Mesenteric fat pad (tissue), 1 donor: Measurements from ENCODE around the gene GDF10. TPM values are rescaled to one million over a fixed set of nuclear protein-coding genes. Genes with fewer than 3 reads are reported as not detected.

Experiments
- DNase-seq: peaks from one replicate; pipeline ENCODE4 v3.0.0-alpha.2; 2020; ENCODE audit warnings: low spot score
- total RNA-seq: library from RNA; stranded (reverse); fragmentation: NEBNext Ultra II Directional; extraction: Animal tissue kit (Norgen Biotek cat#: 25700); gene quantifications from one replicate; pipeline ENCODE4 v1.2.1, GENCODE V29; 2021
- donor health status: DM: yes; HTN: yes; CAD: no.

GDF10 gene
- total RNA-seq, 1 donor from 2014 or later: 0.26 TPM

- DNase-seq: no peak
Measured at GRCh38 chr10:47311932-47312662, 12.1 kb downstream of the GDF10 start.

DNA sequence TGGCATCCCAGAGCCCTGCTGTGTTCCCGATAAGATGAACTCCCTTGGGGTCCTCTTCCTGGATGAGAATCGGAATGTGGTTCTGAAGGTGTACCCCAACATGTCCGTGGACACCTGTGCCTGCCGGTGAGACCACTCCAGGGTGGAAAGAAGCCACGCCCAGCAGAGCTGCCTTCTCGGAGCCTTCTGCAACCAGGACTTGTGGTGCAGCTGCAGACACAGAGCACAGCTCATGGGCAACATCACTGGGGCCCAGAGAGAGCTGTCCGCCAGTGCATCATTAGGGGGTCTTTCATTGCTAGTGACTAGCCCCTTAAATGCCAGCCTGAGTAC, 12.6 kb downstream of the GDF10 start:
- no peak for DNase-seq

DNA sequence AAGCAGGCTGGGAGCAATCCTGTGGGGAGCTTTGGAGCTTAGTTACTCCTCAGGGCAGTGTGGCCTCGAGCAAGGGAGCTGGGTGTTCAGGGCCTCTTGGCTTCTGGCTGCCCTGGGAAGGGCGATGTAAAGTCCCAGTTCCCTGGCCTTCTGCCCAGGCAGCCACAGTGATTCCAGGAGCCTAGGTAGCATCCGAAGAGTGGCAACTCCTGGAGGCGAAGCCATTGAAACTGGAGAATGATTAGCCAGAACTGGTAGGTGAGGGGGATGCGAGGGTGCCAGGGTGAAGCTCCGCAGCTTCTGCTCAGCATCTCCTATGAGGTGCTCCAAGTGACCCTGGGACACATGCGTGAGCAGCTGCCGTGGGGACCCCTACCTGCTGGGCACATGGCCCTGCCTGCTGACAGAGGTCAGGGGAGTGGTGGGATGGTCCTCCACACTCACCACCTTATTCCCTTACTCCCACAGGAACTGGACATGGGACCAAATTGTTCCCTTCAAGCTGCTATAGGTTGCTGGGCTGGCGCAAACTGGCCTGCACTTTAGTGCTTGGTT, 14.5 kb downstream of the GDF10 start:
- DNase-seq: no peak

GRCh38 chr10:47315421-47315820, 15.4 kb downstream of the GDF10 start:
- DNase-seq: no peak

GRCh38 chr10:47316131-47316530, 16.1 kb downstream of the GDF10 start:
- DNase-seq: peak; percentile 76

DNA sequence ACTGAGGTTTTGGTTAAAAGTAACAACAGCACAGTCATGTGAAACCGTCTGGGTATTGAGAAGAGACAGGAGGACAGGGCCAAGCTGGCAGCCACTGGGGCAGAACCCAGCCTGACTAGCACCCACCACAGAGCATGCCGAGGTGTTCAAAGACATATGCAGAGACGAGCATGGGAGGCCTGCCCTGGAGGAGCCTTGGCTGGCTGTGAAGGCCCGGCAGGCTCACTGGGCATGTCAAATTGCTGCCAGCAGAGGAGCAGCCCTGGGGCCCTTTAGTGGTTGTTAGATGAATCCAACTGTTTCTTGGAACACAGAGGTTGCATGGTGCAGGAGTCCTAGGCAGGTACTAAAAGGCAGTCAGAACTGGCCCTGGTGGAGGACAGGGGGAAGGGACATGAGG, 17.3 kb downstream of the GDF10 start:
- peak; percentile 65 for DNase-seq

- peak; percentile 51 for DNase-seq
Measured at GRCh38 chr10:47318706-47319105, 18.7 kb downstream of the GDF10 start.

DNA sequence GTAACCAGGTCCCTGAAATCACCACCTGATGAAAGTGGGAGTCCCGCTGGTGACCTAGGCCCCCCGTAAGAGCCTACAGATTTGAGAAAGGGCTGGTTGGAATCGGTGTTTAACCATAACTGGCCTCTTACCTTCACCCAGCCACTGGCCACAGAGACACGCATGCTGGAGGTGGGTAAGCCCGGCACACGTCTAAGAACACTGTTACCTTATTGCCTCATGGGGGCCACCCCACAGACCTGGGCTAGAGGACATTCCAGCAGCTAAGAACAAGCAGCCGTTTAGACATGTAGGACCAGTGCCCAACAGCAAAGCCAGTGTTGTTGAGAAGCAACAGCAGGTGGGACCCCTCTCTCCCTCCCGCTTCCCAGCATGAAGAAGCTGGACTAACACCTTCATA, 19.8 kb downstream of the GDF10 start:
- peak; percentile 51 for DNase-seq

DNA sequence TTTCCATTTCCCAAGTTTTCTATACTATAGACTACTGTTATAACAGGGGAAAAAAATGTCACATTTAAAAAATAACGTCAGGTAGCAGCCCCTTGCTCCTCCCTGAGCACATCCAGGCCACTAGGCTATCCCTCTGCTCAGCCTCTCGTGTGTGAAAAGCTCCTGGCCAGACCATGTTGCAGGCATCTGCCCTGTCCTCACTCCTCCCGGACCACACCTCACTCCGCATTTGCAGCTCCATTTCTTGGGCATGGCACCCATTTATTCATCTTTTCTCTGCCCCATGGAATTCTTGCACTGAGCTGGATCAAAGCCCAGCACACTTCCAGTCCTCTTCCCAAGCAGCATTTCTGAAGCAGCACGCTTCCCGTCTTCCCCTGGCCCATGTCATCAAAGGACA, 20.8 kb downstream of the GDF10 start:
- peak; percentile 37 for DNase-seq

DNA sequence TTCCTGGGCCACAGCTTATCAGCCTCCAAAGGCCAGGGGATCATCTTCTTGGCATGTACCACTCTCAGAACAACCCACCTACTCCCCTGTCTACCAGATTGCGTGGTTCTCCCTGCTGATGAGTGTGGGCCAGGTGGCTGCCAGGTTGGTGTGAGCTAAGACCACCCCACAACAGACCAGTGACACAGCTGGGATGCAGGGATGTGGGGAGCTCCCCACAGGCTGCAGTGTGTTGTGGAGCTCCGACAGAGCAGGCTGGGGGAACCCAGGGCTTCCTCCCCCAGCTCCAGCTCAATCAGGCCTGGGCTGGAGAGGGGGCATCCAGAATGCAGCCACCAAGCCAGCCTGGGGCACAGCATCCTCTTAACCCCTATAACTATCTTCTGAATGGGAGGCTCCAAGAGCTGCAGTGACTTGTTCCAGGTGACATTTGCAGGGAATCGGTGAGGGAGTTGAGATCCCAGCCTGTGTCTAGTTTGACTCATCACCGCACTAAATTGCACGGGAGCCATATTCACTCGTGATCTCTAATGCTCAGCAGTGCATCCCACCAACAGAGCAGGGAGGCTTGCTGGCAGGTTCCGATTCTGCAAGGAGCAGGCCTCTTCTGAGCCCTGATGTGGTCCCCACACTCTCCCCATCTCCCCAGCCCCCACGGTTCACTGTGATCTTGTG, 21.7 kb downstream of the GDF10 start:
- peak; percentile 67 for DNase-seq

- DNase-seq: peak; percentile 87
Measured at GRCh38 chr10:47322300-47323061, 22.5 kb downstream of the GDF10 start, which contains the start of gene GDF2. Gene GDF2, plus strand, starts transcription at chr10:47322454. Its CDS starts 215 bp downstream, at chr10:47322669.

DNA sequence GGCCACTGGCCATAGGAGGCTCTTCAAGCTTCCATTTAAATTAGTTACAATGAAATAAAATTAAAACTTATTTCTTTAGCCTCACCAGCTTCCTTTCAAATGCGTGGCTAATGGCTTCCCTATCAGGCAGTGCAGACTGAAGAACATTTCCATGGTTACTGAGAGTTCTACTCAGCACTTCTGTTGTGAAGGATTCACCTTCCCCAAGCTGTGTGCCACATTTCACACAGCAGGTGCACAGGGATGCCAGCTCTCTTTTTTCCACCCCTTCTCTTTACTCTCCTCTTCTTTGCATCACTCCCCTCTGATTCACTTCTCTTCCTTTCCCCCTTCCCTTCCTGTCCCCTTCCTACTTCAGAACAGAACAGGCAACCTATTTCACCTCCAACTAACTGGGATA, 23.1 kb downstream of the GDF10 start:
- DNase-seq: no peak

GRCh38 chr10:47323636-47324296, 23.8 kb downstream of the GDF10 start:
- DNase-seq: no peak

DNA sequence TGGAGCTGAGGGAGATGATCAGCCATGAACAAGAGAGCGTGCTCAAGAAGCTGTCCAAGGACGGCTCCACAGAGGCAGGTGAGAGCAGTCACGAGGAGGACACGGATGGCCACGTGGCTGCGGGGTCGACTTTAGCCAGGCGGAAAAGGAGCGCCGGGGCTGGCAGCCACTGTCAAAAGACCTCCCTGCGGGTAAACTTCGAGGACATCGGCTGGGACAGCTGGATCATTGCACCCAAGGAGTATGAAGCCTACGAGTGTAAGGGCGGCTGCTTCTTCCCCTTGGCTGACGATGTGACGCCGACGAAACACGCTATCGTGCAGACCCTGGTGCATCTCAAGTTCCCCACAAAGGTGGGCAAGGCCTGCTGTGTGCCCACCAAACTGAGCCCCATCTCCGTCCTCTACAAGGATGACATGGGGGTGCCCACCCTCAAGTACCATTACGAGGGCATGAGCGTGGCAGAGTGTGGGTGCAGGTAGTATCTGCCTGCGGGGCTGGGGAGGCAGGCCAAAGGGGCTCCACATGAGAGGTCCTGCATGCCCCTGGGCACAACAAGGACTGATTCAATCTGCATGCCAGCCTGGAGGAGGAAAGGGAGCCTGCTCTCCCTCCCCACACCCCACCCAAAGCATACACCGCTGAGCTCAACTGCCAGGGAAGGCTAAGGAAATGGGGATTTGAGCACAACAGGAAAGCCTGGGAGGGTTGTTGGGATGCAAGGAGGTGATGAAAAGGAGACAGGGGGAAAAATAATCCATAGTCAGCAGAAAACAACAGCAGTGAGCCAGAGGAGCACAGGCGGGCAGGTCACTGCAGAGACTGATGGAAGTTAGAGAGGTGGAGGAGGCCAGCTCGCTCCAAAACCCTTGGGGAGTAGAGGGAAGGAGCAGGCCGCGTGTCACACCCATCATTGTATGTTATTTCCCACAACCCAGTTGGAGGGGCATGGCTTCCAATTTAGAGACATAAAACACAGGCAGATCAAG, 25.6 kb downstream of the GDF10 start:
- DNase-seq: peak; percentile 88

GRCh38 chr10:47326306-47326926, 26.4 kb downstream of the GDF10 start:
- peak; percentile 75 for DNase-seq

DNA sequence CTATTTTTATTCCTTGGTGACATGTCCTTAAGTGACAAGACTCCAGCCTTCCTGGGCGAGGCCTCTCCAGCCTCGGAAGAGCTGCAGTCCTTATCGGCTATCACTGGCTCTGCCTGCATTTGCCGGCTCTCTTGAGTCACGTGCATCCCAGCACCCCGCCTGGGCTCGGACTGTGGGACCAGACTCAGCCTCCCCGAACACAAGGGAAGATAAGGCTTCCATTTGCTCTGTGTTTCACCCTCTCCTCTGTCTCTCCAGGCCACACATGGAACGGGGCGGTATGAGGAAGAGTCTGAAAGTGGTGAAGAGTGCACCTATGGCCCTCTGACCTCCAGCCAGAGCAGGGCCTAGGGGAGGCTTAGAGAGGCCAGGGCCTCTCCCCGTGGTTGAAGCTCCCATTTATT, 26.9 kb downstream of the GDF10 start:
- peak; percentile 69 for DNase-seq

DNA sequence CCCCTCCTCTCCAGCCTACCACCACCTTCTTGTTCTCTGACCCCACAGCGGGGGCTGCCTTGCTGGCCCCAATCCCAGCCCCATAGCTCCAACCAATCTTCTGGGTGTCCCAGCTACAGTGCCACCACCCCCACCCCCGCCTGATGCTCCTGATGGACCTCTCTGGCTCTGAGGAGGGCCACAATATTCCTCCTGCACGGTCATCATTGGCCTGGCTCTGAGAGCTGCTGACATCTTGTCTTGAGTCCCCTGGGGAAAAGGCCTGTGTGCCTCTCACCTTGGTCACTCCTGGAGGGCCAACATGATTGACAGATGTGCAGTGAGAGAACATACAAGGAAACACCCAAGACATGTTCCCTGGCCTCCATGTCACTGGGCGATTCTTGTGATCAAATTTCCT, 29.9 kb downstream of the GDF10 start:
- no peak for DNase-seq

- DNase-seq: peak; percentile 59
Measured at GRCh38 chr10:47330366-47330765, 30.4 kb downstream of the GDF10 start.

DNA sequence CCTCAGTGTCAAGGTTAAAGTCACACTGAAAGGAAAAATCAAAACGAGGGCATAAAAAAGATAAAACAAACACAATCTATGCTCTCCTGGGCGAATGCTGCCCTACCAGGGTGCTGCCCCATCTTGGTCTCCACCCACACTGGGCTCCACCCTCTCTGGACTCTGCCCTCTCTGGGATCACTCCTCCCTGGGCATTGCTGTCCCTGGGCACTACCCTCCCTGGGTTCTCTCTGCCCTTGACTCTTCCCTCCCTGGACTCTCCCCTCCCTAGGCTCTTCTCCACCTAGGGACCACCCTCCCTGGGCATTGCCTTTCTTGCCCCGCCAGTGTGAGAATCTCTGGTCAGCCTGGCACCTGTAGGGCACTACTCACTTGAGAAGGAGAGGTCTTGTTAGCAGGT, 30.8 kb downstream of the GDF10 start:
- DNase-seq: peak; percentile 33

DNA sequence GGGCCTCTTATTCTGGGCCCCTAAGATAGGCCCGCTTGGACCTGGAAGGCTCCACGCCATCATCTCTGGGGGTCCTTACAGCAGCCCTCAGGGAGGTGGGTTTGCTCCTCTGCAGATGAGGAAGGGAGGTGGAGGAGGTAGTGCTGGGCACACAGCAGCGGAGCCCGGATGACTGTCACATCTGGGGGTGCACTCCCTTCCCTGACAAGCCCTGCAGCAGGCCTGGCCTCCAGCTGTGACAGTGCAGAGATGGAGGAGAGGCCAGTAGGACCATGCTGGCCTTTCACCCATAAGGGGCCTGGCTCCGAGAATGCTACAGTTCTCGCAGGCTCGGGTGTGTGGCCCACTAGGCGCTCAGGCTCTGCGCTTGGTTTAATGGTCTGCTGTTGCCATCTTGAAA, 31.5 kb downstream of the GDF10 start:
- peak; percentile 79 for DNase-seq
